Fibroblast of lung (primary cell): ENCODE measurements around the gene NEK9.

Source experiments
- CTCF ChIP-seq, 2 donors: IDR thresholded peaks in 1 of 2; conservative IDR thresholded peaks in 1 of 2; 1 replicate in 1 of 2; 2 replicates in 1 of 2; pipeline ENCODE4 v1.5.1; 2011 to 2012; ENCODE audit warnings: low read length in 2 of 2, control low read depth in 1 of 2, inconsistent platforms in 1 of 2, low read depth in 1 of 2, mild to moderate bottlenecking in 1 of 2
- EZH2 ChIP-seq: IDR thresholded peaks from 2 replicates; pipeline ENCODE4 v1.5.1; 2012; ENCODE audit warnings: low read length, control low read depth, mild to moderate bottlenecking; ENCODE audit errors: missing control alignments

- TF ChIP-seq CTCF (conservative IDR thresholded peaks at IDR 0.05 in 1 of 2, IDR thresholded peaks at IDR 0.05 in 1 of 2; ENCODE audit: low read depth in 1 of 2, low read length in 2 of 2), result no peak
- TF ChIP-seq EZH2, result no peak
These were observed 12.3 kb upstream of the NEK9 start for GRCh38 chr14:75139185-75139584.
